HCT116 (cell line): ENCODE measurements around the gene BORCS5. TPM values are rescaled to one million over a fixed set of nuclear protein-coding genes. Genes with fewer than 3 reads are reported as not detected.

ENCODE experiments used
- ATAC-seq: fragments of 200-7000 bp; cut with Tn5 transposase; 2 replicates; pipeline ENCODE4 v1.9.1; 2020; ENCODE audit warnings: mild to moderate bottlenecking, moderate library complexity
- BruUV-seq: library from RNA; stranded (reverse); fragments of 400-500 nt; replicated peaks from 2 replicates; lab custom pipeline; 2021; lab: Mats Ljungman, UMichigan
- CTCF ChIA-PET: fragments of 300-600 bp; sonication (Branson Sonifier 250); formaldehyde crosslinking; loops from one replicate; lab custom pipeline; 2021; ENCODE audit warnings: antibody characterized with exemption; lab: Charles Lee
- POLR2A ChIA-PET: fragments of 300-600, 350-600 bp; sonication (Branson Sonifier 250); formaldehyde crosslinking; loops from one replicate; lab custom pipeline; 2021; ENCODE audit warnings: antibody characterized with exemption; lab: Charles Lee
- RAD21 ChIA-PET, 2 experiments: fragments of 300-600 bp; sonication (Branson Sonifier 250); formaldehyde crosslinking; loops; one replicate each; lab custom pipeline; 2023; ENCODE audit warnings: low total read pairs in 2 of 2; ENCODE audit not compliant: uncharacterized antibody in 2 of 2, unreplicated experiment in 2 of 2, low non-redundant PET in 1 of 2; lab: Charles Lee
- DNase-seq: peaks from one replicate; pipeline ENCODE4 v3.0.0-alpha.2; 2010; ENCODE audit warnings: low read depth, low spot score
- H2AFZ ChIP-seq: fragments of 200-600 bp; shearing (Covaris generic), sonication (generic); 2 replicates; pipeline ENCODE4 v1.6.1; 2017; ENCODE audit warnings: low read depth, mixed run types, mixed read lengths, antibody characterized with exemption, low read length; ENCODE audit not compliant: poor library complexity, severe bottlenecking
- H3K27ac ChIP-seq: 2 replicates; pipeline ENCODE4 v1.5.1; 2012; ENCODE audit warnings: low read depth, low read length
- H3K27me3 ChIP-seq: fragments of 200-600 bp; sonication (generic); 2 replicates; pipeline ENCODE4 v1.6.1; 2016; ENCODE audit warnings: mixed run types, low read length, mixed read lengths; ENCODE audit not compliant: insufficient read depth
- H3K36me3 ChIP-seq, 2 experiments: fragments of 200-500 bp in 1 of 2; fragments of 200-600 bp in 1 of 2; sonication (Bioruptor generic) in 1 of 2; sonication (generic) in 1 of 2; 2 replicates each; pipeline versions ENCODE4 v1.5.1 to v1.6.1; 2014 to 2016; ENCODE audit warnings: low read length in 2 of 2, inconsistent platforms in 1 of 2, mixed read lengths in 1 of 2, mixed run types in 1 of 2; ENCODE audit not compliant: insufficient read depth in 2 of 2, control insufficient read depth in 1 of 2
- H3K4me1 ChIP-seq, 2 experiments: fragments of 200-600 bp in 1 of 2; sonication (generic) in 1 of 2; 2 replicates each; pipeline versions ENCODE4 v1.5.1 to v1.6.1; 2012 to 2017; ENCODE audit warnings: low read length in 2 of 2, inconsistent platforms in 1 of 2, mild to moderate bottlenecking in 1 of 2, mixed read lengths in 1 of 2, mixed run types in 1 of 2, moderate library complexity in 1 of 2; ENCODE audit not compliant: insufficient read depth in 2 of 2, control insufficient read depth in 1 of 2
- H3K4me2 ChIP-seq: fragments of 200-600 bp; sonication (generic); 2 replicates; pipeline ENCODE4 v1.6.1; 2017; ENCODE audit warnings: mixed run types, low read length, mixed read lengths
- H3K4me3 ChIP-seq, 2 experiments: fragments of 200-600 bp in 1 of 2; sonication (generic) in 1 of 2; replicated peaks in 1 of 2; 2 replicates each; pipeline ENCODE4 v1.5.1; 2011 to 2016; ENCODE audit warnings: low read length in 2 of 2, control low read depth in 1 of 2, low read depth in 1 of 2, mild to moderate bottlenecking in 1 of 2, mixed read lengths in 1 of 2, mixed run types in 1 of 2
- H3K79me2 ChIP-seq: fragments of 200-600 bp; sonication (generic); 2 replicates; pipeline ENCODE4 v1.6.1; 2017; ENCODE audit warnings: mild to moderate bottlenecking, mixed run types, low read length, moderate library complexity, mixed read lengths; ENCODE audit not compliant: insufficient read depth
- H3K9ac ChIP-seq: fragments of 200-600 bp; sonication (generic); 2 replicates; pipeline ENCODE4 v1.6.1; 2016; ENCODE audit warnings: low read length, mixed read lengths
- H3K9me2 ChIP-seq: fragments of 200-600 bp; sonication (generic), shearing (Covaris generic); 2 replicates; pipeline ENCODE4 v1.6.1; 2017; ENCODE audit warnings: mixed run types, mild to moderate bottlenecking, moderate library complexity; ENCODE audit not compliant: insufficient read depth
- H3K9me3 ChIP-seq, 2 experiments: fragments of 200-500 bp in 1 of 2; fragments of 200-600 bp in 1 of 2; sonication (Bioruptor generic) in 1 of 2; sonication (generic) in 1 of 2; 2 replicates each; pipeline ENCODE4 v1.6.1; 2014 to 2017; ENCODE audit warnings: low read length in 2 of 2, mixed read lengths in 2 of 2, inconsistent platforms in 1 of 2, low read depth in 1 of 2, mild to moderate bottlenecking in 1 of 2, mixed run types in 1 of 2, moderate library complexity in 1 of 2; ENCODE audit not compliant: control insufficient read depth in 1 of 2, insufficient read depth in 1 of 2
- H4K20me1 ChIP-seq: fragments of 200-600 bp; sonication (generic), shearing (Covaris generic); 2 replicates; pipeline ENCODE4 v1.6.1; 2017; ENCODE audit warnings: mixed run types, mild to moderate bottlenecking, moderate library complexity; ENCODE audit not compliant: insufficient read depth
- CEBPB ChIP-seq: IDR thresholded peaks from 2 replicates; pipeline ENCODE4 v1.6.1; 2012; ENCODE audit warnings: low read depth
- EGR1 ChIP-seq: IDR thresholded peaks from 2 replicates; pipeline ENCODE4 v1.6.1; 2012; ENCODE audit warnings: low read depth
- ELF1 ChIP-seq: IDR thresholded peaks from 2 replicates; pipeline ENCODE4 v1.6.1; 2012; ENCODE audit warnings: low read depth, borderline replicate concordance
- EZH2 ChIP-seq: fragments of 200-600 bp; sonication (generic); IDR thresholded peaks from 2 replicates; pipeline ENCODE4 v1.6.1; 2017; ENCODE audit warnings: antibody characterized with exemption, mixed run types
- EZH2phosphoT487 ChIP-seq: fragments of 200-600 bp; IDR thresholded peaks from 2 replicates; pipeline ENCODE4 v1.6.1; 2018; ENCODE audit warnings: antibody characterized with exemption, borderline replicate concordance
- FOSL1 ChIP-seq: IDR thresholded peaks from 2 replicates; pipeline ENCODE4 v1.6.1; 2012; ENCODE audit warnings: low read depth
- JUND ChIP-seq: IDR thresholded peaks from 2 replicates; pipeline ENCODE4 v1.6.1; 2012
- POLR2A ChIP-seq: IDR thresholded peaks from 2 replicates; pipeline ENCODE4 v1.7.0; 2011; ENCODE audit warnings: borderline replicate concordance; ENCODE audit not compliant: insufficient read depth, insufficient read length; ENCODE audit errors: extremely low read depth
- RAD21 ChIP-seq: IDR thresholded peaks from 2 replicates; pipeline ENCODE4 v1.6.1; 2012; ENCODE audit warnings: low read depth, mild to moderate bottlenecking
- SIN3A ChIP-seq: IDR thresholded peaks from 2 replicates; pipeline ENCODE4 v1.6.1; 2012; ENCODE audit warnings: low read depth
- SP1 ChIP-seq: IDR thresholded peaks from 2 replicates; pipeline ENCODE4 v1.6.1; 2012; ENCODE audit warnings: low read depth
- SRF ChIP-seq: IDR thresholded peaks from 2 replicates; pipeline ENCODE4 v1.6.1; 2012; ENCODE audit warnings: low read depth
- TCF7L2 ChIP-seq: IDR thresholded peaks from 2 replicates; pipeline ENCODE4 v1.7.0; 2011; ENCODE audit warnings: borderline replicate concordance, inconsistent platforms; ENCODE audit not compliant: insufficient read depth, insufficient read length; ENCODE audit errors: extremely low read depth
- YY1 ChIP-seq: IDR thresholded peaks from 2 replicates; pipeline ENCODE4 v1.6.1; 2011; ENCODE audit warnings: low read length, low read depth, moderate library complexity, mild to moderate bottlenecking; ENCODE audit not compliant: insufficient replicate concordance; ENCODE audit errors: extremely low read depth
- ZFX ChIP-seq: fragments of 450-650 bp; IDR thresholded peaks from 2 replicates; pipeline ENCODE4 v1.6.1; 2017
- ZNF274 ChIP-seq: fragments of 200-500 bp; sonication (Bioruptor generic); IDR thresholded peaks from 2 replicates; pipeline ENCODE4 v1.6.1; 2014; ENCODE audit warnings: mild to moderate bottlenecking, low read depth, low read length, inconsistent platforms
- intact Hi-C: fragments of 100-400 bp; cut with micrococcal nuclease; formaldehyde crosslinking; loops from 2 replicates; pipeline ENCODE4 v1.10.0; 2022
- total RNA-seq: library from RNA; stranded (reverse); gene quantifications from one replicate; pipeline ENCODE4 v1.2.1, GENCODE V29; 2021; ENCODE audit not compliant: unreplicated experiment
- TF ChIP-seq, protein P1 (sequence below), 3 experiments: fragments of 200-600 bp in 1 of 3; sonication (generic) in 1 of 3; IDR thresholded peaks in 2 of 3; conservative IDR thresholded peaks in 1 of 3; 2 replicates each; pipeline ENCODE4 v1.5.1; 2012 to 2017; ENCODE audit warnings: low read depth in 2 of 3, low read length in 2 of 3, antibody characterized with exemption in 1 of 3, borderline replicate concordance in 1 of 3, control low read depth in 1 of 3, mild to moderate bottlenecking in 1 of 3, mixed read lengths in 1 of 3, mixed run types in 1 of 3, moderate library complexity in 1 of 3; ENCODE audit not compliant: insufficient read depth in 1 of 3
- TF ChIP-seq, protein P2 (sequence below): IDR thresholded peaks from 2 replicates; pipeline ENCODE4 v1.6.1; 2012; ENCODE audit warnings: low read depth

BORCS5 gene
- total RNA-seq, 1 experiment from 2014 or later, result 8.7 TPM

DNA sequence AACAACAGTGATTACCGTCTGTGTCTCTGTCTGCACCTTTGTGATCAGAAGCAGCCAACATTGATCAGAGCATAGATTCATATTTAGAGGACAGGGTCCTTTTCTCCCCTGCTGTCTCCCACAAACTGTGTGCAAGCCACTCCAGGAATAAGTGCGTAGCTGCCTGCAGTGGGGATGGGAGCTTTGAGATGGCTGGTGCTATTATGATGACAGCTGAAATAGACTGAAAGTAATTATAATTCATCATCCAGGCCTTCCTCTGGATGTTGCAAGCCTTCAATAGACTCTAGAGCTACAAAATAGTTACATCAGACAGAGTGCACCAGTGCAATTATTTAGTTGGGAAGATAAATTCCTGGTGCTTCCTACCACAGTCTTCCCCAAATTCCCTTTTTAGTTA lies 68.1 kb downstream of the BORCS5 start:
- BruUV-seq, result no TSS peak
- ATAC-seq (no peak), DNase-seq (no peak)
- CTCF ChIA-PET, result no interaction called here
- POLR2A ChIA-PET, result no interaction called here
- Histone ChIP-seq H3K79me2 (no peaks in the 10 kb centered on the region), H3K27me3 (no peaks in the 10 kb centered on the region), H3K36me3 (no peaks in the 10 kb centered on the region), H3K9me3 (peaks cover 0 to 5% of the 10 kb centered on the region in 2 experiments; a peak in 1 of 4 replicates), H2AFZ (no peak overlapping the region), H3K27ac (no peak overlapping the region), H3K9ac (no peak overlapping the region), H3K9me2 (no peaks in the 10 kb centered on the region), H3K4me2 (no peak overlapping the region), H3K4me1 (no peaks in the 10 kb centered on the region), H3K4me3 (no peak overlapping the region), H4K20me1 (no peaks in the 10 kb centered on the region)
- RAD21 ChIA-PET, result no interaction called here
- intact Hi-C loops, result no loop called here
- no peak for TF ChIP-seq TCF7L2
- TF ChIP-seq JUND, result no peak
- no peak for TF ChIP-seq ZNF274
- TF ChIP-seq ELF1, result no peak
- no peak for TF ChIP-seq FOSL1
- TF ChIP-seq SRF, result no peak
- no peak for TF ChIP-seq POLR2A
- TF ChIP-seq, protein P1, sequence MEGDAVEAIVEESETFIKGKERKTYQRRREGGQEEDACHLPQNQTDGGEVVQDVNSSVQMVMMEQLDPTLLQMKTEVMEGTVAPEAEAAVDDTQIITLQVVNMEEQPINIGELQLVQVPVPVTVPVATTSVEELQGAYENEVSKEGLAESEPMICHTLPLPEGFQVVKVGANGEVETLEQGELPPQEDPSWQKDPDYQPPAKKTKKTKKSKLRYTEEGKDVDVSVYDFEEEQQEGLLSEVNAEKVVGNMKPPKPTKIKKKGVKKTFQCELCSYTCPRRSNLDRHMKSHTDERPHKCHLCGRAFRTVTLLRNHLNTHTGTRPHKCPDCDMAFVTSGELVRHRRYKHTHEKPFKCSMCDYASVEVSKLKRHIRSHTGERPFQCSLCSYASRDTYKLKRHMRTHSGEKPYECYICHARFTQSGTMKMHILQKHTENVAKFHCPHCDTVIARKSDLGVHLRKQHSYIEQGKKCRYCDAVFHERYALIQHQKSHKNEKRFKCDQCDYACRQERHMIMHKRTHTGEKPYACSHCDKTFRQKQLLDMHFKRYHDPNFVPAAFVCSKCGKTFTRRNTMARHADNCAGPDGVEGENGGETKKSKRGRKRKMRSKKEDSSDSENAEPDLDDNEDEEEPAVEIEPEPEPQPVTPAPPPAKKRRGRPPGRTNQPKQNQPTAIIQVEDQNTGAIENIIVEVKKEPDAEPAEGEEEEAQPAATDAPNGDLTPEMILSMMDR (IDR thresholded peaks at IDR 0.05 in 2 of 3, conservative IDR thresholded peaks at IDR 0.05 in 1 of 3; ENCODE audit: borderline replicate concordance in 1 of 3, insufficient read depth in 1 of 3, low read depth in 2 of 3, low read length in 2 of 3), result no peak
- no peak for TF ChIP-seq RAD21

DNA sequence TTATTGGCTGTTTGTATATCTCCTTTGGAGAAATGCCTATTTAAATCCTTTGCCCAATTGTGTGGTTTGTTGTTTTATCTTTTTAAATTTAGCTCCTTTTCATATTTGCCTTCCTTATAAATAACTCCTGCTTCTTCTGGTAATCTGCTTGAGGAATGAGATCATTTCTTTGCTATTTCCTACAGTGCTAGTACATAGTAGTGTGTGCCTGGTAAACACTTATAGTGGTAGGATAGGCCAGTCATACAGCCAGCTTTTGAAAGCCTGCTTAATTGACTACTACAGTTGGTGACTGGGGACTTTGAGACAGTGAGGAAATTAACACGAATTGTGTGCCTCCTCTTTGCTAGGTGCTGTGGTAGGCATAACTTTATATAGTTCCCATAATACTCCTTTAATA lies 68.7 kb downstream of the BORCS5 start:
- H3K79me2 ChIP-seq, result no peaks in the 10 kb centered on the region
- no peak overlapping the region for H3K27ac ChIP-seq
- H3K36me3 ChIP-seq, result no peaks in the 10 kb centered on the region
- H3K27me3 ChIP-seq, result no peaks in the 10 kb centered on the region
- no peaks in the 10 kb centered on the region for H3K4me1 ChIP-seq
- BruUV-seq, result no TSS peak
- CTCF ChIA-PET, result no interaction called here
- POLR2A ChIA-PET, result no interaction called here
- H2AFZ ChIP-seq, result no peak overlapping the region
- no peak overlapping the region for H3K4me2 ChIP-seq
- intact Hi-C loops, result no loop called here
- no peak overlapping the region for H3K9ac ChIP-seq
- H3K9me2 ChIP-seq, result no peaks in the 10 kb centered on the region
- no peak for ATAC-seq
- RAD21 ChIA-PET, result no interaction called here
- no peak overlapping the region for H3K4me3 ChIP-seq
- H3K9me3 ChIP-seq, result peaks cover 0 to 5% of the 10 kb centered on the region in 2 experiments; a peak in 1 of 4 replicates
- no peak for DNase-seq
- H4K20me1 ChIP-seq, result no peaks in the 10 kb centered on the region
- TF ChIP-seq SP1 (no peak), EZH2 (no peak), CEBPB (no peak), ZFX (no peak), POLR2A (no peak), EGR1 (no peak), JUND (no peak), EZH2phosphoT487 (no peak), YY1 (no peak), SIN3A (no peak)
- TF ChIP-seq, protein P2, sequence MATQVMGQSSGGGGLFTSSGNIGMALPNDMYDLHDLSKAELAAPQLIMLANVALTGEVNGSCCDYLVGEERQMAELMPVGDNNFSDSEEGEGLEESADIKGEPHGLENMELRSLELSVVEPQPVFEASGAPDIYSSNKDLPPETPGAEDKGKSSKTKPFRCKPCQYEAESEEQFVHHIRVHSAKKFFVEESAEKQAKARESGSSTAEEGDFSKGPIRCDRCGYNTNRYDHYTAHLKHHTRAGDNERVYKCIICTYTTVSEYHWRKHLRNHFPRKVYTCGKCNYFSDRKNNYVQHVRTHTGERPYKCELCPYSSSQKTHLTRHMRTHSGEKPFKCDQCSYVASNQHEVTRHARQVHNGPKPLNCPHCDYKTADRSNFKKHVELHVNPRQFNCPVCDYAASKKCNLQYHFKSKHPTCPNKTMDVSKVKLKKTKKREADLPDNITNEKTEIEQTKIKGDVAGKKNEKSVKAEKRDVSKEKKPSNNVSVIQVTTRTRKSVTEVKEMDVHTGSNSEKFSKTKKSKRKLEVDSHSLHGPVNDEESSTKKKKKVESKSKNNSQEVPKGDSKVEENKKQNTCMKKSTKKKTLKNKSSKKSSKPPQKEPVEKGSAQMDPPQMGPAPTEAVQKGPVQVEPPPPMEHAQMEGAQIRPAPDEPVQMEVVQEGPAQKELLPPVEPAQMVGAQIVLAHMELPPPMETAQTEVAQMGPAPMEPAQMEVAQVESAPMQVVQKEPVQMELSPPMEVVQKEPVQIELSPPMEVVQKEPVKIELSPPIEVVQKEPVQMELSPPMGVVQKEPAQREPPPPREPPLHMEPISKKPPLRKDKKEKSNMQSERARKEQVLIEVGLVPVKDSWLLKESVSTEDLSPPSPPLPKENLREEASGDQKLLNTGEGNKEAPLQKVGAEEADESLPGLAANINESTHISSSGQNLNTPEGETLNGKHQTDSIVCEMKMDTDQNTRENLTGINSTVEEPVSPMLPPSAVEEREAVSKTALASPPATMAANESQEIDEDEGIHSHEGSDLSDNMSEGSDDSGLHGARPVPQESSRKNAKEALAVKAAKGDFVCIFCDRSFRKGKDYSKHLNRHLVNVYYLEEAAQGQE, result no peak
